Transverse colon (tissue), 4 donors: ENCODE measurements around the gene NGLY1. TPM values are rescaled to one million over a fixed set of nuclear protein-coding genes. Genes with fewer than 3 reads are reported as not detected.

Experiments
- DNase-seq: peaks from one replicate; pipeline ENCODE4 v3.0.0-alpha.2; 2019
- H3K27ac ChIP-seq, 4 donors: fragments of 200-600 bp; sonication (generic); 2 replicates each; pipeline ENCODE4 v1.5.1; 2016 to 2018; ENCODE audit warnings: inconsistent platforms in 4 of 4
- H3K27me3 ChIP-seq: fragments of 200-600 bp; sonication (generic); 2 replicates; pipeline ENCODE4 v1.5.1; 2017; ENCODE audit warnings: inconsistent platforms
- H3K36me3 ChIP-seq, 4 donors: fragments of 200-600 bp; sonication (generic); 2 replicates each; pipeline ENCODE4 v1.5.1; 2017 to 2019; ENCODE audit warnings: inconsistent platforms in 4 of 4
- H3K4me1 ChIP-seq, 4 donors: fragments of 200-600 bp; sonication (generic); 2 replicates each; pipeline ENCODE4 v1.5.1; 2017 to 2020; ENCODE audit warnings: inconsistent platforms in 4 of 4
- H3K4me3 ChIP-seq, 4 donors: fragments of 200-600 bp; sonication (generic); 1 replicate in 1 of 4; 2 replicates in 3 of 4; pipeline versions ENCODE4 v1.5.1 to v1.6.1; 2017 to 2019; ENCODE audit warnings: inconsistent platforms in 4 of 4
- H3K9me3 ChIP-seq, 2 donors: fragments of 200-600 bp; sonication (generic); 2 replicates each; pipeline ENCODE4 v1.5.1; 2017 to 2019; ENCODE audit warnings: inconsistent platforms in 2 of 2
- CTCF ChIP-seq, 5 experiments: fragments of 200-600 bp in 3 of 5; fragments of 450-650 bp in 2 of 5; sonication (generic) in 3 of 5; IDR thresholded peaks; 1 replicate in 2 of 5; 2 replicates in 3 of 5; pipeline ENCODE4 v1.5.1; 2016 to 2017; ENCODE audit warnings: antibody characterized with exemption in 5 of 5, inconsistent platforms in 3 of 5, mild to moderate bottlenecking in 2 of 5, moderate library complexity in 1 of 5
- EP300 ChIP-seq: sonication (generic); formaldehyde crosslinking; IDR thresholded peaks from one replicate; pipeline ENCODE4 v1.6.1; 2017; ENCODE audit warnings: antibody characterized with exemption, low read depth
- POLR2A ChIP-seq: fragments of 450-650 bp; IDR thresholded peaks from one replicate; pipeline ENCODE4 v1.6.1; 2016; ENCODE audit warnings: antibody characterized with exemption, mild to moderate bottlenecking, moderate library complexity
- POLR2AphosphoS5 ChIP-seq, 3 donors: sonication (generic); formaldehyde crosslinking; IDR thresholded peaks; one replicate each; pipeline ENCODE4 v1.6.1; 2016; ENCODE audit warnings: antibody characterized with exemption in 3 of 3
- WGBS, 2 donors: methylation state at CpG; one replicate each; pipeline ENCODE4 v1.1.5; 2018; ENCODE audit warnings: low coverage in 1 of 2; 5-methylcytosine and 5-hydroxymethylcytosine counted together
- in situ Hi-C, 4 donors: fragments of 200-750 bp; cut with MboI; loops; one replicate each; pipeline versions ENCODE4 v1.15.0 to v1.15.1; 2017; ENCODE audit warnings: low sequenced_read_pairs in 3 of 4, low pct_ligation_motif_present in 1 of 4, low pct_unique_long_range_greater_than_20kb in 1 of 4
- intact Hi-C: fragments of 100-400 bp; cut with DNase I; formaldehyde crosslinking; loops from one replicate; pipeline ENCODE4 v1.15.1; 2023; ENCODE audit warnings: low total_unique reads
- total RNA-seq, 4 donors: library from RNA; depleted of rRNA; stranded (reverse); fragments of >200 nt; gene quantifications; one replicate each; pipeline ENCODE4 v1.1.0, GENCODE V29; 2016

The NGLY1 gene
- total RNA-seq, 4 donors from 2014 or later = 44.9 to 154 (median 55.0) TPM

DNA sequence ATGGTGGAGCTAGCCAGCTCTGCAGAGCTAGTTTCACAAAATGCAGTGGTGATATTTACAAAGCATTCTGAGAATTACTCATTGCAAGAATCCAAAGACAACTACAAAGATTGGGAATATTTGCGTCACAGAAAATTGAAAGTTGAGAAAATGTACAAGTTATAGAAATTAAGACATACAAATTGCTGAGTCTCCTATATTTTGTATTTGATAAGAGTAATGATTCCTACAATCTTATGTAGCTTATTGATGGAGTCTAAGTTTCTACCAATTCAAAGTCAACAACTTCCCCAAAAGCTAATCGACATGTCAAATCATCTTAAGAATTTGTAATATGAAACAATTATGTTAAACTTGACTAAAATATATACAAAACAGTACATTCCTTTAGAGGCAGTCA, 72.2 kb downstream of the NGLY1 start:
- H3K36me3 ChIP-seq = no peaks in the 10 kb centered on the region
- no peaks in the 10 kb centered on the region for H3K4me1 ChIP-seq
- H3K4me3 ChIP-seq = no peak overlapping the region
- in situ Hi-C loops (no loop called here), intact Hi-C loops (no loop called here)
- no peak for DNase-seq
- WGBS, 2 donors = 75 to 88% methylated on average over 1 to 2 of the region's 2 CpGs
- no peak for TF ChIP-seq EP300
- no peak for TF ChIP-seq POLR2A
- no peak for TF ChIP-seq POLR2AphosphoS5 (IDR thresholded peaks at IDR 0.05)
- no peak for TF ChIP-seq CTCF (IDR thresholded peaks at IDR 0.05)
- H3K27me3 ChIP-seq = no peaks in the 10 kb centered on the region
- no peaks in the 10 kb centered on the region for H3K9me3 ChIP-seq
- no peak overlapping the region for H3K27ac ChIP-seq

DNA sequence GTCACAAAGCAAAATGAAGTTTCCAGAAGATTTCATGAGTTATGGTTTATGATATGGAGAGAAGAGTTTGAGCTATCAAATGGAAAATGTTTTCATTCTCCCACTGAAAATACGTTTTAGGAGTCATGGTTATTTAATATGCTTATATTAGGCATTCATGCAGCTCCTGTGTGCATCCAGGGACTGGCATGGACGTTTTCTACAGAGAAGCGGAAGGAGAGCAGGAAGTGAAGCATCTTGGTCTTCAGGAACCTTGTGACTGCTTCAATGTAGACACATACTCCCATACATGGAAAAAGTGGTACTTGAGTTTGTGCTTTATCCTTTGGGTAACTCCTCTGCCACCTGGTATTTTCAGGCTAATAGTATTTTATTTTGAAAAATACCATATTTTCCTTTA, 75.2 kb downstream of the NGLY1 start:
- H3K27ac ChIP-seq = no peak overlapping the region
- H3K36me3 ChIP-seq = no peaks in the 10 kb centered on the region
- no peaks in the 10 kb centered on the region for H3K27me3 ChIP-seq
- in situ Hi-C loops (no loop called here), intact Hi-C loops (no loop called here)
- no peak overlapping the region for H3K4me3 ChIP-seq
- WGBS, 2 donors = 63 to 67% methylated on average over 3 of the region's 3 CpGs
- no peak for DNase-seq
- TF ChIP-seq POLR2A = no peak
- no peak for TF ChIP-seq EP300
- TF ChIP-seq CTCF (IDR thresholded peaks at IDR 0.05) = no peak
- TF ChIP-seq POLR2AphosphoS5 (IDR thresholded peaks at IDR 0.05) = no peak
- H3K4me1 ChIP-seq = no peaks in the 10 kb centered on the region
- no peaks in the 10 kb centered on the region for H3K9me3 ChIP-seq

DNA sequence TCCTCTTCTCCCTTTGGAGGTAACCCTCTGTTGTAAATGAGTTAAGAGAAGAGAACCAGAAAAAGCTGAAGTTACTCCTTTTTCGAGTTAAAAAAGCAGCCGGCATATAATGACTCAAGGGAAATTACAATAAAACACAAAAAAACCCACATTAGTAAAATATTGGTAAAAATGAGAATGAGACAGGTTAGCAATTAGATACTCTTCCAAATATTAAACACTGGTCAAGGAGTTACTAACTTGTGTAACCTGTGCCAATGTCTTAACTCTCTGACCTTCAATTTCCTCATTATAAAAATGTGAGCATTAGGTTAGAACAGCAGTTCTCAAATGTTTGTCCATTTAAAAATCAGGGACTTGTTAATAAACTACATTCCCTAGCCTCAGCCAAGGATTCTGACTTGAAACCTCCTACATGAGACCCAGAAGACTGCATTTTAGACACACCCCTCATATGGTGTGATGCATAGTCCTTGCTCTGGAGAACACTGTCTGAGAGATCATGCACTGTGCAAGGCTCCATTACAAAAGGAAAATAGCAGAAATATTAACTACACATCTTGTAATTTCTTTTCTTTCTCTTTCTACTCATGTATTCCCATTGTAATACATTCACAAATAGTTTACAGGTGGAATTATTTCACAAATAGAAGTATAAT, 75.8 kb downstream of the NGLY1 start:
- Histone ChIP-seq H3K9me3 (no peaks in the 10 kb centered on the region), H3K4me1 (no peaks in the 10 kb centered on the region), H3K27ac (no peak overlapping the region), H3K36me3 (no peaks in the 10 kb centered on the region), H3K4me3 (no peak overlapping the region), H3K27me3 (no peaks in the 10 kb centered on the region)
- 76 to 84% methylated on average over 2 of the region's 2 CpGs for whole genome bisulfite sequencing, 2 donors
- intact Hi-C loops = no loop called here
- in situ Hi-C loops = no loop called here
- DNase-seq = no peak
- TF ChIP-seq EP300 (no peak), POLR2AphosphoS5 (IDR thresholded peaks at IDR 0.05) (no peak), CTCF (IDR thresholded peaks at IDR 0.05) (no peak), POLR2A (no peak)

GRCh38 chr3:25706213-25706612, 77.0 kb downstream of the NGLY1 start:
- in situ Hi-C loops = no loop called here
- H3K27me3 ChIP-seq = no peaks in the 10 kb centered on the region
- TF ChIP-seq POLR2AphosphoS5 (IDR thresholded peaks at IDR 0.05) (no peak), EP300 (no peak), POLR2A (no peak), CTCF (IDR thresholded peaks at IDR 0.05) (no peak)
- H3K4me1 ChIP-seq = no peaks in the 10 kb centered on the region
- WGBS, 2 donors = 79 to 88% methylated on average over 4 of the region's 4 CpGs
- H3K9me3 ChIP-seq = no peaks in the 10 kb centered on the region
- DNase-seq = no peak
- intact Hi-C loops = no loop called here
- no peak overlapping the region for H3K4me3 ChIP-seq
- H3K36me3 ChIP-seq = no peaks in the 10 kb centered on the region
- no peak overlapping the region for H3K27ac ChIP-seq
